OCI-LY1 (cell line): Measurements from ENCODE around the gene CIAO3.

Experiments used
- H2AFZ ChIP-seq: fragments of 200-600 bp; sonication (generic), shearing (Covaris generic); 2 replicates; pipeline ENCODE4 v1.6.0; 2014; ENCODE audit warnings: antibody characterized with exemption, mild to moderate bottlenecking, low read length
- H3F3A ChIP-seq: fragments of 200-600 bp; sonication (generic), shearing (Covaris generic); 2 replicates; pipeline ENCODE4 v1.6.0; 2014; ENCODE audit warnings: mild to moderate bottlenecking, antibody characterized with exemption, low read length, moderate library complexity; ENCODE audit not compliant: insufficient read depth
- H3K27ac ChIP-seq: fragments of 200-600 bp; sonication (generic); 2 replicates; pipeline ENCODE4 v1.5.1; 2014; ENCODE audit warnings: low read length, mixed run types, mild to moderate bottlenecking, low read depth; ENCODE audit not compliant: poor library complexity, severe bottlenecking
- H3K27me3 ChIP-seq: fragments of 200-600 bp; sonication (generic); 2 replicates; pipeline ENCODE4 v1.6.0; 2014; ENCODE audit warnings: antibody characterized with exemption, mild to moderate bottlenecking, low read length, moderate library complexity; ENCODE audit not compliant: insufficient read depth
- H3K36me3 ChIP-seq: fragments of 200-600 bp; sonication (generic); 2 replicates; pipeline ENCODE4 v1.6.1; 2014; ENCODE audit warnings: mild to moderate bottlenecking, antibody characterized with exemption, low read length, moderate library complexity, mixed read lengths; ENCODE audit not compliant: insufficient read depth
- H3K4me1 ChIP-seq: fragments of 200-600 bp; sonication (generic); 2 replicates; pipeline ENCODE4 v1.5.1; 2014; ENCODE audit warnings: mild to moderate bottlenecking, low read length, moderate library complexity; ENCODE audit not compliant: insufficient read depth, severe bottlenecking
- H3K4me2 ChIP-seq: fragments of 200-600 bp; sonication (generic), shearing (Covaris generic); 2 replicates; pipeline ENCODE4 v1.6.1; 2014; ENCODE audit warnings: low read length
- H3K4me3 ChIP-seq: fragments of 200-600 bp; sonication (generic); 2 replicates; pipeline ENCODE4 v1.5.1; 2014; ENCODE audit warnings: low read length, low read depth, mild to moderate bottlenecking, mixed read lengths; ENCODE audit not compliant: poor library complexity, severe bottlenecking
- H3K79me2 ChIP-seq: fragments of 200-600 bp; shearing (Covaris generic); 2 replicates; pipeline ENCODE4 v1.6.1; 2016; ENCODE audit warnings: mixed run types, low read length, mixed read lengths; ENCODE audit not compliant: insufficient read depth
- H3K9ac ChIP-seq: fragments of 200-600 bp; sonication (generic), shearing (Covaris generic); 2 replicates; pipeline ENCODE4 v1.6.1; 2014; ENCODE audit warnings: mild to moderate bottlenecking, low read length, mixed read lengths
- H3K9me2 ChIP-seq: fragments of 200-600 bp; sonication (generic), shearing (Covaris generic); 2 replicates; pipeline ENCODE4 v1.6.1; 2014; ENCODE audit warnings: low read depth, mild to moderate bottlenecking, low read length, mixed read lengths
- H3K9me3 ChIP-seq: fragments of 200-600 bp; shearing (Covaris generic); 2 replicates; pipeline ENCODE4 v1.6.1; 2014; ENCODE audit warnings: low read length, mixed read lengths
- H4K20me1 ChIP-seq: fragments of 200-600 bp; sonication (generic), shearing (Covaris generic); 2 replicates; pipeline ENCODE4 v1.6.0; 2016; ENCODE audit warnings: mild to moderate bottlenecking, low read length; ENCODE audit not compliant: insufficient read depth
- EZH2 ChIP-seq: fragments of 200-600 bp; sonication (generic), shearing (Covaris generic); IDR thresholded peaks from 2 replicates; pipeline ENCODE4 v1.8.0; 2017; ENCODE audit warnings: borderline replicate concordance, mixed run types, mild to moderate bottlenecking, antibody characterized with exemption, low read length, moderate library complexity, mixed read lengths
- TF ChIP-seq, protein P1 (sequence below): fragments of 200-600 bp; sonication (generic), shearing (Covaris generic); IDR thresholded peaks from 2 replicates; pipeline ENCODE4 v1.5.1; 2017; ENCODE audit warnings: mild to moderate bottlenecking, antibody characterized with exemption, low read length, moderate library complexity, mixed read lengths

Gene CIAO3

DNA sequence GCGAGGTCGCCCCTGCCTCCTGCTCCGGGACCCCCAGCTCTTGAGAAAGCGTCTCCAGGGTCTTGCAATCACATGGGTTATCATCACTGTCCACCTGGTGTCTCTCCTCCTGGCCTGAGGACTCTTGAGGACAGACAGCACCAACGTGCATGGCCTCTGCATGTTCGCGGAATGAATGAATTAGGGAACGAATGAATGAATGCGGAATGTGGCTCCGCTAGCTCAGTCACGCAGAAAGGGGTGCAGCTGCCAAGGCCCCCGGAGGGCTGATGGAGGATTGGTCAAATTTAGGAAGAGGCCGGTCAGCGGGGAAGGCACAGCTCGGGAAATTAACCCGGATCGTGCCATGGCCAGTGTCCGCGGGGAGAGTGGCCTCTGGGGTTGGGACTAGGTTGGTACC is 38.5 kb downstream of the CIAO3 start:
- Histone ChIP-seq H3K9me2 (no peaks in the 10 kb centered on the region), H3K9me3 (no peaks in the 10 kb centered on the region), H3K79me2 (no peaks in the 10 kb centered on the region), H3K4me3 (no peak overlapping the region), H3K27ac (no peak overlapping the region), H3K4me2 (no peak overlapping the region), H3F3A (no peaks in the 10 kb centered on the region), H4K20me1 (no peaks in the 10 kb centered on the region), H3K9ac (no peak overlapping the region), H3K4me1 (no peaks in the 10 kb centered on the region), H2AFZ (no peak overlapping the region), H3K36me3 (no peaks in the 10 kb centered on the region), H3K27me3 (no peaks in the 10 kb centered on the region)
- TF ChIP-seq, protein P1, sequence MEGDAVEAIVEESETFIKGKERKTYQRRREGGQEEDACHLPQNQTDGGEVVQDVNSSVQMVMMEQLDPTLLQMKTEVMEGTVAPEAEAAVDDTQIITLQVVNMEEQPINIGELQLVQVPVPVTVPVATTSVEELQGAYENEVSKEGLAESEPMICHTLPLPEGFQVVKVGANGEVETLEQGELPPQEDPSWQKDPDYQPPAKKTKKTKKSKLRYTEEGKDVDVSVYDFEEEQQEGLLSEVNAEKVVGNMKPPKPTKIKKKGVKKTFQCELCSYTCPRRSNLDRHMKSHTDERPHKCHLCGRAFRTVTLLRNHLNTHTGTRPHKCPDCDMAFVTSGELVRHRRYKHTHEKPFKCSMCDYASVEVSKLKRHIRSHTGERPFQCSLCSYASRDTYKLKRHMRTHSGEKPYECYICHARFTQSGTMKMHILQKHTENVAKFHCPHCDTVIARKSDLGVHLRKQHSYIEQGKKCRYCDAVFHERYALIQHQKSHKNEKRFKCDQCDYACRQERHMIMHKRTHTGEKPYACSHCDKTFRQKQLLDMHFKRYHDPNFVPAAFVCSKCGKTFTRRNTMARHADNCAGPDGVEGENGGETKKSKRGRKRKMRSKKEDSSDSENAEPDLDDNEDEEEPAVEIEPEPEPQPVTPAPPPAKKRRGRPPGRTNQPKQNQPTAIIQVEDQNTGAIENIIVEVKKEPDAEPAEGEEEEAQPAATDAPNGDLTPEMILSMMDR = no peak
- no peak for TF ChIP-seq EZH2

DNA sequence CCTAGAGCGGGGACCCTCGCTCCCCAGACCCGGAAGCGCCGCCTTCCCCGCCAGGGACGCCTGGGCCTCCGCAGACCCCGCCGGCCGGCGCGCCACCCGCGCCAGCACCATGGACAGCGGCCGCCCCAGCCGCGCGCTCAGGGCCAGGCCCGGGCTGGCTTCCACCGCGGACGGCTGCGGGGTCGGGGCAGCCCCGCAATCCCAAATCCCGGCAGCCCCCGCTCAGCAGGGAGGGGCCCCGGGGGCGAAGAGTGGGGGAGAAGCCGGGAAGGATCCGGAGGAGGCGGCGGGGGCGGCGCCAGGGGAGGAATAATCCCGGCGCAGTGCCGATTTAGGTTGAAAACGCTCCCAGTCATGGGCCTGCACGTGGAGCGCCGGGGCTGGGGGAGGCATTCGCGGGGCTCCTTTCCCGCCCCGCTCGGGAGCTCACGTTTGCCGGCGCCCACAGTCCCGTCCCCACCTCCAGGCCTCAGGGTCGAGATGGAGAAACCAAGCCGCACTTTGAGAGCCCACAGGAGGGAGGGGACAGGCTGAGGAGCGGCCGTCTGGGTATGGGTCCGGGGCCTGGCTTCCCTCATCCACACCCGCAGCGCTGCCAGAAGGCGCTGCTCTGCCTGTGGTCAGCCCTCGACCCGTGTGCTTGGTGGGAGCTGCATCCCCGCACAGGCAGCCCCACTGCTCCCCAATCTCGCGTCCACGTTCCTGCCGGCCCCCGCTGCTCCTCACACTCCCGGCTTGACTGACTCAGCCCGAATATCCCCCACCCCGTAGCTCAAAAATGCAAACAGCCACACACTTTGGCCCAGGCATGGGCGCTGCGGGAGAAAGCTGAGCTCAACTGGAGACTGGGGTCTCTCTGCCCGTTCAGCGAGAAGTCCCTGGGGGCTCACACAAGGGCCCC is 39.9 kb downstream of the CIAO3 start:
- Histone ChIP-seq H4K20me1 (no peaks in the 10 kb centered on the region), H3K27ac (no peak overlapping the region), H3F3A (no peaks in the 10 kb centered on the region), H3K9me2 (no peaks in the 10 kb centered on the region), H3K4me3 (no peak overlapping the region), H3K9me3 (no peaks in the 10 kb centered on the region), H3K79me2 (no peaks in the 10 kb centered on the region), H3K36me3 (no peaks in the 10 kb centered on the region), H3K4me2 (no peak overlapping the region), H2AFZ (no peak overlapping the region), H3K27me3 (no peaks in the 10 kb centered on the region), H3K9ac (no peak overlapping the region), H3K4me1 (peaks cover 1% of the 10 kb centered on the region)
- no peak for TF ChIP-seq EZH2
- TF ChIP-seq, protein P1 = no peak

DNA sequence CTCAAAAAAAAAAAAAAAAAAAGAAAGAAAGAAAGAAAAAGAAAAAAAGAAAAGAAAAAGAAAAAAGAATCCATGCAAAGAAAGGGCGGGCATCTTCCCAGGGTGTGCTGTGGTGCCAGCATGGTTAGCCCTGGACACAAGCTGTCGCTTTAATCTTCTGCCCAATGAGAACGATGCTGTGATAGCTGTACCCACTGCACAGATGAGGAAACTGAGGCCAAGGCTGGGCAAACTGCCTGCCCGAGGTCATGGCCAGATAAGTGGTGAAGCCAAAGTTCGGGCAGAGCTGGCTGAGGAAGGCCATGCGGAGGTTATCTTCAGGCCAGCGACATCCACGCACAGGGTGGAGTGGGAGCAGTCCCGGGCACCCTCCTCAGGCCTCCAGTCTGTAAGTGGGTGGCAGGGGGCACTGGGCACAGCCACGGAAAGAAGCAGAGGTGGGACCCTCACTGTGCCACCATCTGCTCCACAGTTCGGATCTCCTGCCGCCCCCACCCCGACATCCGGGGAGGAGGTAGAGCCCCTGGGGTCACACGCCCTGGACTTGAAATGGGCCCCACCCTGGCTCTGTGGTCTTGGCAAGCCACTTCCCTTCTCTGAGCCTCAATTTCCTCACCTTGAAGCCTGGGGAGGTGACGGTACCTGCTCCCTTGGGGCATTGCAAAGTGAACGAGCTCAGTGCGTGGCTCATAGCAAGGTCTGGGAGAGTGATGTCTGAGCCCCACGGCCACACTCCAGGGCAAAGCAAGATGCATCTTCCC is 41.7 kb downstream of the CIAO3 start:
- Histone ChIP-seq H3K4me1 (peaks cover 17% of the 10 kb centered on the region), H3F3A (no peaks in the 10 kb centered on the region)
- TF ChIP-seq, protein P1 = no peak
- TF ChIP-seq EZH2 = no peak

More for the DNA sequence above, 41.7 kb downstream of the CIAO3 start:
- Histone ChIP-seq H3K4me3 (no peak overlapping the region), H3K27me3 (no peaks in the 10 kb centered on the region), H3K79me2 (no peaks in the 10 kb centered on the region), H3K9me2 (no peaks in the 10 kb centered on the region), H3K4me2 (no peak overlapping the region), H3K36me3 (no peaks in the 10 kb centered on the region), H3K9me3 (no peaks in the 10 kb centered on the region), H3K9ac (no peak overlapping the region), H4K20me1 (no peaks in the 10 kb centered on the region), H3K27ac (no peak overlapping the region), H2AFZ (no peak overlapping the region)
